ENCODE results near the gene PDPN. TPM values are rescaled to one million over a fixed set of nuclear protein-coding genes. Genes with fewer than 3 reads are reported as not detected.

Gene PDPN
- total RNA-seq, 1 experiment from 2014 or later = not detected

DNA sequence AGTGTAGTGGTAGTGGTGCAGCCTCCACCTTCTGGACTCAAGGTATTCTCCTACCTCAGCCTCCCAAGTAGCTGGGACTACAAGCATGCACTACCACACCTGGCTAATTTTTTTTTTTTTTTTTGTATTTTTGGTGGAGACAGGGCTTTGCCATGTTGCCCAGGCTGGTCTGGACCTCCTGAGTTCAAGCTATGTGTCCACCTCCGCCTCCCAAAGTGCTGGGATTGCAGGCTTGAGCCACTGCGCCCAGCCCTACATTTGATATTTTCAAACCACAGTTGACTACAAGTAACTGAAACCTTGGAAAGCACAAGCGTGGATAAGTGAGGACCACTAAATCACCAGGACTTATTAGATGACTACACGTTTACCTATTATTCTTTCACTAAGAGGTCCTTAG is 10.0 kb upstream of the PDPN start:
- no peak overlapping the region for H3K27ac Mint-ChIP-seq (ENCODE audit: unreplicated experiment)
- no peaks in the 10 kb centered on the region for H3K36me3 Mint-ChIP-seq (ENCODE audit: insufficient read depth, unreplicated experiment)
- no peaks in the 10 kb centered on the region for H3K27me3 Mint-ChIP-seq (ENCODE audit: unreplicated experiment)
- no peak for DNase-seq
- no peaks in the 10 kb centered on the region for H3K4me1 Mint-ChIP-seq (ENCODE audit: low read depth, unreplicated experiment)
- peaks cover 4% of the 10 kb centered on the region for H3K9me3 Mint-ChIP-seq (ENCODE audit: low read depth, unreplicated experiment)
- no peak overlapping the region for H3K4me3 Mint-ChIP-seq (ENCODE audit: low read depth, unreplicated experiment)
- intact Hi-C loops (cut with micrococcal nuclease; ENCODE audit: unreplicated experiment) = no loop called here
- TF ChIP-seq, protein P1, sequence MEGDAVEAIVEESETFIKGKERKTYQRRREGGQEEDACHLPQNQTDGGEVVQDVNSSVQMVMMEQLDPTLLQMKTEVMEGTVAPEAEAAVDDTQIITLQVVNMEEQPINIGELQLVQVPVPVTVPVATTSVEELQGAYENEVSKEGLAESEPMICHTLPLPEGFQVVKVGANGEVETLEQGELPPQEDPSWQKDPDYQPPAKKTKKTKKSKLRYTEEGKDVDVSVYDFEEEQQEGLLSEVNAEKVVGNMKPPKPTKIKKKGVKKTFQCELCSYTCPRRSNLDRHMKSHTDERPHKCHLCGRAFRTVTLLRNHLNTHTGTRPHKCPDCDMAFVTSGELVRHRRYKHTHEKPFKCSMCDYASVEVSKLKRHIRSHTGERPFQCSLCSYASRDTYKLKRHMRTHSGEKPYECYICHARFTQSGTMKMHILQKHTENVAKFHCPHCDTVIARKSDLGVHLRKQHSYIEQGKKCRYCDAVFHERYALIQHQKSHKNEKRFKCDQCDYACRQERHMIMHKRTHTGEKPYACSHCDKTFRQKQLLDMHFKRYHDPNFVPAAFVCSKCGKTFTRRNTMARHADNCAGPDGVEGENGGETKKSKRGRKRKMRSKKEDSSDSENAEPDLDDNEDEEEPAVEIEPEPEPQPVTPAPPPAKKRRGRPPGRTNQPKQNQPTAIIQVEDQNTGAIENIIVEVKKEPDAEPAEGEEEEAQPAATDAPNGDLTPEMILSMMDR (IDR thresholded peaks at IDR 0.05; ENCODE audit: unreplicated experiment) = no peak
- no TSS peak for BruUV-seq (replicated peaks)
- CTCF ChIA-PET = no interaction called here

DNA sequence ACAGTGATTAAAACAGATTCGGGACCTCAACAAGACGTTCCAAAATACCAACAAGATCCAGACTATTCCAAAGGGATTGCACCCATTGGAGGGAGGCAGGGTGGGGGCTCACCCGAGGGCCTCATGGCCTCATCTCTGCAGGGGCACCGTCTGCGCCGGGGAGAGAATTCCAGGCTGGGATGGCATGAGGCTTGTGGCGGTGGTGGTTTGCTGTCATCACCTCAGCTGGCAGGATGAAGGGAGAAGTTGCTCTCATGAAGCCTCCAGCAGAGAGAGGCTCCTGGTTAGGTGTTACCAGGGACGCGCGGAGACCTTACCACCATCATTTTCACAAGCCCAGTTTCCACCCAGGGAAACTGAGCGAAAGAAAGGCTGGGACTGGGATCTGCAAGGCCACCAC is 6.7 kb upstream of the PDPN start:
- BruUV-seq (replicated peaks) = no TSS peak
- Mint-ChIP-seq H3K27ac (ENCODE audit: unreplicated experiment) (no peak overlapping the region), H3K27me3 (ENCODE audit: unreplicated experiment) (no peaks in the 10 kb centered on the region), H3K4me3 (ENCODE audit: low read depth, unreplicated experiment) (no peak overlapping the region), H3K36me3 (ENCODE audit: insufficient read depth, unreplicated experiment) (no peaks in the 10 kb centered on the region), H3K4me1 (ENCODE audit: low read depth, unreplicated experiment) (no peaks in the 10 kb centered on the region), H3K9me3 (ENCODE audit: low read depth, unreplicated experiment) (peaks cover 4% of the 10 kb centered on the region)
- intact Hi-C loops (cut with micrococcal nuclease; ENCODE audit: unreplicated experiment) = no loop called here
- CTCF ChIA-PET = no interaction called here
- DNase-seq = no peak
- TF ChIP-seq, protein P1 (IDR thresholded peaks at IDR 0.05; ENCODE audit: unreplicated experiment) = no peak

DNA sequence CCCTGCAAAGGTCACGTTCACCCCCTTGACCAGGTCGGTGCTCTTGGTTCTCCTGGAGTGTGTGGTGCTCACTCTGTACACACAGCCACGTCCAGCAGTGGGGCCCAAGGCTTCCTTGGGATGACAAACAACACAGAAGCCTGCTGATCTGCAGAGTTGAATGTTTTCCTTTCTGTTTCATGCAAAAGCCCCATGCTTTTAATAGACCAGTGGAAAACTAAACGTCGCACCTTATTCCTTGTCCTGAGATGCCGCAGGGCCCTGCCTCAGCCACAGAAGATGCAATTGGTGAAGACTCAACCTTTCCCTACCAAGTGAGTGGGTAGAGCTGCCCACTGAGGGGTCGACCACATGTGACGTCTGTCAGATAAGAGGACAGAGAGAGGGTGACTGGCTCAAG is 5.8 kb upstream of the PDPN start:
- Mint-ChIP-seq H3K27me3 (ENCODE audit: unreplicated experiment) (no peaks in the 10 kb centered on the region), H3K4me3 (ENCODE audit: low read depth, unreplicated experiment) (no peak overlapping the region), H3K4me1 (ENCODE audit: low read depth, unreplicated experiment) (no peaks in the 10 kb centered on the region), H3K27ac (ENCODE audit: unreplicated experiment) (no peak overlapping the region), H3K36me3 (ENCODE audit: insufficient read depth, unreplicated experiment) (no peaks in the 10 kb centered on the region), H3K9me3 (ENCODE audit: low read depth, unreplicated experiment) (peaks cover under 1% of the 10 kb centered on the region)
- CTCF ChIA-PET = no interaction called here
- TF ChIP-seq, protein P1 (IDR thresholded peaks at IDR 0.05; ENCODE audit: unreplicated experiment) = no peak
- BruUV-seq (replicated peaks) = no TSS peak
- no peak for DNase-seq
- intact Hi-C loops (cut with micrococcal nuclease; ENCODE audit: unreplicated experiment) = no loop called here

DNA sequence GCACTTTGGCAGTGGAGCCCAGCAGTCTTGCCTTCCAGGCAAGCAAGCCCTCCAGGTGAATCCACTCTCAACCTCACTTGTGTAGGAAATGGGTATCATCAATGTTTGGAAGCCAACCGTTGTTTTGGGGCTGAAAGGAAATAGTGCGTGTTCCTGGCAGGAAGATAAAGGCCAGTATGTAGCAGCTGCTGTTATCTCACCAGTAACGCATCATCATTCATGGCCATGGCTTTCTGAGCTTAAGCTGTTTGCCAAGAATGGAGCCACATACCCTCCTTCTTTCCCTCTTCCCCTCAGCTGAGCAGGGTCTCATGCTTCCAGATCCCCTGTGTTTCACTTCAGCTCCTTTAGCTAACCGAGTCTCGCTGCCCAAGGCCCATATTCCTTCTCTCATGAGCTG is 2.2 kb upstream of the PDPN start:
- Mint-ChIP-seq H3K9me3 (ENCODE audit: low read depth, unreplicated experiment) (peaks cover 2% of the 10 kb centered on the region), H3K36me3 (ENCODE audit: insufficient read depth, unreplicated experiment) (no peaks in the 10 kb centered on the region), H3K4me3 (ENCODE audit: low read depth, unreplicated experiment) (no peak overlapping the region), H3K27me3 (ENCODE audit: unreplicated experiment) (no peaks in the 10 kb centered on the region), H3K4me1 (ENCODE audit: low read depth, unreplicated experiment) (no peaks in the 10 kb centered on the region), H3K27ac (ENCODE audit: unreplicated experiment) (no peak overlapping the region)
- DNase-seq = no peak
- CTCF ChIA-PET = no interaction called here
- BruUV-seq (replicated peaks) = no TSS peak
- intact Hi-C loops (cut with micrococcal nuclease; ENCODE audit: unreplicated experiment) = no loop called here
- TF ChIP-seq, protein P1 (IDR thresholded peaks at IDR 0.05; ENCODE audit: unreplicated experiment) = no peak

Data from Calu3 (cell line).